MG63 (cell line): ENCODE data around the gene PRRC2A. TPM values are rescaled to one million over a fixed set of nuclear protein-coding genes. Genes with fewer than 3 reads are reported as not detected.

Experiments used
- DNase-seq: peaks from one replicate; pipeline ENCODE4 v3.0.0-alpha.2; 2020
- H3K27me3 ChIP-seq: fragments of 250-450 bp; sonication (Bioruptor Pico); 2 replicates; pipeline ENCODE4 v1.5.1; 2020; ENCODE audit warnings: mild to moderate bottlenecking, moderate library complexity
- H3K36me3 ChIP-seq: fragments of 250-450 bp; sonication (Bioruptor Pico); 2 replicates; pipeline ENCODE4 v1.5.1; 2020; ENCODE audit warnings: mild to moderate bottlenecking, moderate library complexity
- H3K4me3 ChIP-seq: fragments of 250-450 bp; sonication (Bioruptor Pico); 2 replicates; pipeline ENCODE4 v1.5.1; 2020; ENCODE audit warnings: mild to moderate bottlenecking, moderate library complexity
- H3K9me3 ChIP-seq: fragments of 250-450 bp; sonication (Bioruptor Pico); 2 replicates; pipeline ENCODE4 v1.5.1; 2020; ENCODE audit warnings: mild to moderate bottlenecking, moderate library complexity
- total RNA-seq: library from RNA; depleted of rRNA; stranded (reverse); fragments of >200 nt; shearing (Covaris generic); gene quantifications from 2 replicates; pipeline ENCODE4 v1.2.3, GENCODE V29; 2014; ENCODE audit warnings: low replicate concordance

PRRC2A gene
- total RNA-seq, 1 experiment from 2014 or later = 17.1 TPM

- no peak for DNase-seq
- Histone ChIP-seq H3K4me3 (no peak within 1 kb of the TSS), H3K36me3 (no peaks in the 10 kb centered on the region), H3K9me3 (no peaks in the 10 kb centered on the region), H3K27me3 (no peaks in the 10 kb centered on the region)
Measured at GRCh38 chr6:31614684-31615578, 5.6 kb upstream of the PRRC2A start, which contains the start of gene AIF1. TSS of gene AIF1 (plus strand) at chr6:31615234. CDS start at chr6:31615330, 96 bp downstream.

- Histone ChIP-seq H3K27me3 (no peaks in the 10 kb centered on the region), H3K4me3 (no peak overlapping the region), H3K9me3 (no peaks in the 10 kb centered on the region), H3K36me3 (no peaks in the 10 kb centered on the region)
- DNase-seq = no peak
Measured at GRCh38 chr6:31615748-31616147, 4.8 kb upstream of the PRRC2A start.

DNA sequence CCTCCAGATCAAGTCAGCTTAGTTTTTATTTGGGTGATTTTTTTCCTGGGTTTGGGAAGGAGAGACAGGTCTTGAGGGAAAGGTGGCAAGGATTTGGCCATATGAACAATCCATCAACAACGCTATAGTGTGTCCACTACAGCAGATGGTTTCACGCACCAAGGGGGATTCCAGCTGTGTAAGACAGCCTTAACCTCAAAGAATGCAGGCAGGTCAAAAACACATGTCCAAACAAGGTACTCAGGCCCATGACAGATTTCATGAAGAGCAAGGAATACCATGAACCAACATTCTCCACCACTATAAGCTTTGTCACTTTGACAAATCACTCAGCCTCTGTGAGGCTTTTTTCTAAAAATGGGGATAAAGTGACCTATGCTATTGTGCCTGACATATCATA is 3.5 kb upstream of the PRRC2A start:
- no peaks in the 10 kb centered on the region for H3K9me3 ChIP-seq
- H3K4me3 ChIP-seq = no peak overlapping the region
- no peak for DNase-seq
- peaks cover 9% of the 10 kb centered on the region for H3K36me3 ChIP-seq
- H3K27me3 ChIP-seq = no peaks in the 10 kb centered on the region

- H3K27me3 ChIP-seq = no peaks in the 10 kb centered on the region
- no peaks in the 10 kb centered on the region for H3K9me3 ChIP-seq
- peak overlapping the region; percentile 85 for H3K4me3 ChIP-seq
- DNase-seq = peak; percentile 96
- H3K36me3 ChIP-seq = peaks cover 35% of the 10 kb centered on the region
Measured at GRCh38 chr6:31619805-31620585, 520 bp upstream of the PRRC2A start.

- no peak for DNase-seq
- Histone ChIP-seq H3K4me3 (peak overlapping the region; percentile 85), H3K27me3 (no peaks in the 10 kb centered on the region), H3K36me3 (peaks cover 47% of the 10 kb centered on the region), H3K9me3 (no peaks in the 10 kb centered on the region)
Measured at GRCh38 chr6:31621320-31621939, 915 bp downstream of the PRRC2A start.

DNA sequence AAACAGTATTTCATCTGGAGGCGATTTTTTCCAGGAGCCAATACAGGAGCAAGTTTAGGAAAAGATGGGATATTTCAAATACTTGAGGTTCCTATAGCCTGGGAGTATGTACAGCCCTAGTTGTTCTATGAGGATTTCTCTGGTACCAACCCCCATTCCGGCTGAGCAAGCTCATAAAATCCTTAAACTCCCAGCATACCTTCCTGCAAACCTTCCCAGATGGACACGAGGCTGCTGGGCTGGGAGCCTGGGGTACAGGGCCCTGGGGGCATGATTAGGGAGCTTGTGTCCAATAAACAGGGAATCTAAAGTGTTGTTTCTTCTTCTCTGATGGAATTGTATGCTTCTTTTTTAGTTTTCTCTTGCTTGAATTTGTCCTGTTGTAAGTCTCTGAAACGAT is 1.5 kb downstream of the PRRC2A start:
- no peak for DNase-seq
- no peaks in the 10 kb centered on the region for H3K27me3 ChIP-seq
- no peaks in the 10 kb centered on the region for H3K9me3 ChIP-seq
- peak overlapping the region; percentile 85 for H3K4me3 ChIP-seq
- peaks cover 53% of the 10 kb centered on the region for H3K36me3 ChIP-seq

DNA sequence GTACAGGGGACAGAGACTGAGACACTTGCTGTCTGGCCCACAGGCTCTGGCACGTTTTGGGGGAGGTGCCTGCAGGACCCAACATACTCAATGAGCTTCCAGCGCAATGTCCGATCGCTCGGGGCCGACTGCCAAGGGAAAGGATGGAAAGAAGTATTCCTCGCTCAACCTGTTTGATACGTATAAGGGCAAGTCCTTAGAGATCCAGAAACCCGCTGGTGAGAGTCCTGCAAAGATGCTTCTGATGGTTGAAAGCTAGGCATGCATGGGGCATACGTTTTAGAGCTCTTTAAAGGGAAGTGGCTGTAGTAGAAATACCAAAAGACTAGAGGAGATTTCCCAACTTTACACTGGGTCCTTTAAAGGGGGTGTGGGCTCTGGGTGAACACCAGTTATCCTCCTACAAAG is 2.2 kb downstream of the PRRC2A start:
- peaks cover 57% of the 10 kb centered on the region for H3K36me3 ChIP-seq
- H3K4me3 ChIP-seq = no peak overlapping the region

DNA sequence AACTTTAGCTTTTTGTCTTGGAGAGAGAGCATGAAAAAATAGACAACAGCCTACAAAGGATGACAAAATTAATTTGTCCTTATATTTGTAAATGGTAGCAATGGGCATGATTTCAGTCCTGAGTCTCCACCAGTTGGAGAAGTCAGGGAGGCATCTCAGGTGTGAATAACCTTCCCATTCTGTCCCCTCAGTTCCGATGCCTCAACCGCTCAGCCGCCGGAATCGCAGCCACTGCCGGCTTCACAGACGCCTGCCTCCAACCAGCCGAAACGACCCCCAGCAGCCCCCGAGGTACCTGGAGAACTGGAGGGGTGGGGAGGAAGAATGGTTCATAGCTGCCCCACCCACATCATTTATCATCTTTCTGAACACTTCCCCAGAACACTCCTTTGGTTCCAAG is 3.6 kb downstream of the PRRC2A start:
- Histone ChIP-seq H3K27me3 (no peaks in the 10 kb centered on the region), H3K9me3 (no peaks in the 10 kb centered on the region), H3K36me3 (peaks cover 71% of the 10 kb centered on the region), H3K4me3 (no peak overlapping the region)
- DNase-seq = no peak

More for the DNA sequence above, 2.2 kb downstream of the PRRC2A start:
- Histone ChIP-seq H3K27me3 (no peaks in the 10 kb centered on the region), H3K9me3 (no peaks in the 10 kb centered on the region)
- no peak for DNase-seq

DNA sequence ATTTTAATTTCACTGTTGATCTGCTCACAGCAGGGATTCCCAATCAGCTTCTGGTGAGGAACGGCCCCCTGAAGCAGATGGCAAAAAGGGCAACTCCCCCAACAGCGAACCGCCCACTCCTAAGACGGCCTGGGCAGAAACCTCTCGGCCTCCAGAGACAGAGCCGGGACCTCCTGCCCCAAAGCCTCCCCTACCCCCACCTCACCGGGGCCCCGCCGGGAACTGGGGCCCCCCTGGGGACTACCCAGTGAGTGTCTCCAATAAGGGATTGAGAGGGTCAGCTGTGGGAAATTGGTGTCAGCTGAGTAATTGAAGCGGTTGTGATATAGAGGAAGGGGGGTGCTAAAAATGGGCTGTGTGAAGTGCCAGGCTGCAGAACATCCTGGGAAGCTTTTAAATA is 6.4 kb downstream of the PRRC2A start:
- Histone ChIP-seq H3K36me3 (peaks cover 82% of the 10 kb centered on the region), H3K27me3 (no peaks in the 10 kb centered on the region), H3K4me3 (no peak overlapping the region), H3K9me3 (no peaks in the 10 kb centered on the region)
- DNase-seq = no peak

DNA sequence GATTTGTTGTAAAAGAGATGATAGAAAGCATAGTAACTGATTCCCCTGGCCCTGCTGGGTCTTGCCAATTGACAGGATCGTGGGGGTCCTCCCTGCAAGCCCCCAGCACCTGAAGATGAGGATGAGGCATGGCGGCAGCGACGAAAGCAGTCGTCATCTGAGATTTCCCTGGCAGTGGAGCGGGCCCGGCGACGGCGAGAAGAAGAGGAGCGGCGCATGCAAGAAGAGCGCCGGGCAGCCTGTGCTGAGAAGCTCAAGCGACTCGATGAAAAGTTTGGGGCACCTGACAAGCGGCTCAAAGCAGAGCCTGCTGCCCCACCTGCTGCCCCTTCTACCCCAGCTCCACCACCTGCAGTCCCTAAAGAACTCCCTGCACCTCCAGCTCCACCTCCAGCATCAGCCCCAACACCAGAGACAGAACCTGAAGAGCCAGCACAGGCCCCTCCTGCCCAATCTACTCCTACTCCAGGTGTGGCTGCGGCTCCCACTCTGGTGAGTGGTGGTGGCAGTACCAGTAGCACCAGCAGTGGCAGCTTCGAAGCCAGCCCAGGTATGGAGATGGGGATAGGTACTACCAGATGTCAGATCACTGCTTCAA is 7.3 kb downstream of the PRRC2A start:
- H3K4me3 ChIP-seq = no peak overlapping the region
- no peaks in the 10 kb centered on the region for H3K27me3 ChIP-seq
- H3K9me3 ChIP-seq = no peaks in the 10 kb centered on the region
- peaks cover 82% of the 10 kb centered on the region for H3K36me3 ChIP-seq
- no peak for DNase-seq

DNA sequence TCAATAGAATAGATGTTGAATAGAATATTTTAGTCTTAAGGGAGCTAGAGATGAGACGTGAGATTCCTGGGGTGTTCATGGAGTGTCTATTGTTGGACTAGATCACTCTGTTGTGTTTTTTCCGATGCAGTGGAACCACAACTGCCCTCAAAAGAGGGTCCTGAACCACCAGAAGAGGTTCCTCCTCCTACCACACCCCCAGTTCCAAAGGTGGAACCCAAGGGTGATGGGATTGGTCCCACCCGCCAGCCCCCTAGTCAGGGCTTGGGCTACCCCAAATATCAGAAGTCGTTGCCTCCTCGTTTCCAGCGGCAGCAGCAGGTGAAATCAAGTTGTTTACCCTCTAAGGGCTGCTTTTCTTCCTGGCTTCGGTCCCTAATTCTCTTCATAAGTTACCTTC is 8.5 kb downstream of the PRRC2A start:
- Histone ChIP-seq H3K36me3 (peaks cover 79% of the 10 kb centered on the region), H3K9me3 (no peaks in the 10 kb centered on the region), H3K4me3 (no peak overlapping the region), H3K27me3 (no peaks in the 10 kb centered on the region)
- no peak for DNase-seq

GRCh38 chr6:31630177-31630934 is 9.8 kb downstream of the PRRC2A start:
- H3K36me3 ChIP-seq = peaks cover 75% of the 10 kb centered on the region
- H3K9me3 ChIP-seq = no peaks in the 10 kb centered on the region
- DNase-seq = no peak
- no peaks in the 10 kb centered on the region for H3K27me3 ChIP-seq
- no peak overlapping the region for H3K4me3 ChIP-seq

GRCh38 chr6:31631209-31631608 is 10.7 kb downstream of the PRRC2A start:
- Histone ChIP-seq H3K27me3 (no peaks in the 10 kb centered on the region), H3K4me3 (no peak overlapping the region), H3K36me3 (peaks cover 72% of the 10 kb centered on the region), H3K9me3 (no peaks in the 10 kb centered on the region)
- DNase-seq = no peak

DNA sequence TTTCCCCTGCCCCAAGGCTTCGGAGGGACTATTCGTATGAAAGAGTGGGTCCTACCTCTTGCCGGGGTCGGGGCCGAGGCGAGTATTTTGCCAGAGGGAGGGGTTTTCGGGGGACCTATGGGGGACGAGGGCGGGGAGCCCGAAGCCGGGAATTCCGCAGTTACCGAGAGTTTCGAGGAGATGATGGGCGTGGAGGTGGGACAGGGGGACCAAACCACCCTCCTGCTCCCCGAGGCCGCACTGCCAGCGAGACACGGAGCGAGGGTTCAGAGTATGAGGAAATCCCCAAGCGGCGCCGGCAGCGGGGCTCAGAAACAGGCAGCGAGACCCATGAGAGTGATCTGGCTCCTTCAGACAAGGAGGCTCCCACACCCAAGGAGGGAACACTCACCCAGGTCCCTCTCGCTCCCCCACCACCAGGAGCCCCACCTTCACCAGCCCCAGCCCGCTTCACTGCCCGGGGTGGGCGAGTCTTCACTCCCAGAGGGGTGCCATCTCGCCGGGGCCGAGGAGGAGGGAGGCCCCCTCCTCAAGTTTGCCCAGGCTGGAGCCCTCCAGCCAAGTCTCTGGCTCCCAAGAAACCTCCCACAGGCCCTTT is 11.3 kb downstream of the PRRC2A start:
- Histone ChIP-seq H3K4me3 (no peak overlapping the region), H3K36me3 (peaks cover 72% of the 10 kb centered on the region), H3K27me3 (no peaks in the 10 kb centered on the region), H3K9me3 (no peaks in the 10 kb centered on the region)
- DNase-seq = no peak

GRCh38 chr6:31632279-31632946 is 11.9 kb downstream of the PRRC2A start:
- Histone ChIP-seq H3K27me3 (no peaks in the 10 kb centered on the region), H3K36me3 (peaks cover 69% of the 10 kb centered on the region), H3K4me3 (no peak overlapping the region), H3K9me3 (no peaks in the 10 kb centered on the region)
- no peak for DNase-seq
